Measurements from ENCODE around the gene PCDH20.

GRCh38 chr13:61432029-61432428, 16.4 kb upstream of the PCDH20 start:
- TF ChIP-seq BCL3 (IDR thresholded peaks at IDR 0.05; ENCODE audit: borderline replicate concordance, insufficient read depth, low read depth, low read length, poor library complexity, severe bottlenecking) (no peak), CEBPB (IDR thresholded peaks at IDR 0.05; ENCODE audit: borderline replicate concordance in 1 of 2, low read depth in 2 of 2, low read length in 2 of 2) (no peak), SUZ12 (IDR thresholded peaks at IDR 0.05; ENCODE audit: unreplicated experiment) (no peak)
